Activated naive CD8-positive, alpha-beta T cell treated with anti-CD3 and anti-CD28 coated beads for 36 hours (primary cell): ENCODE measurements around the gene CTH. TPM values are rescaled to one million over a fixed set of nuclear protein-coding genes. Genes with fewer than 3 reads are reported as not detected.
"Not testable (repeated sequence)": the region's sequence is repeated elsewhere in the genome, so short reads cannot be mapped to it uniquely, and the experiment has no call there.

ENCODE experiments used
- DNase-seq: peaks from one replicate; pipeline ENCODE4 v3.0.0; 2021
- H3K27ac Mint-ChIP-seq: one replicate; pipeline ENCODE4 v1.8.0; 2022; ENCODE audit warnings: mild to moderate bottlenecking, moderate library complexity, mixed read lengths
- H3K27me3 Mint-ChIP-seq: one replicate; pipeline ENCODE4 v1.8.0; 2022; ENCODE audit warnings: mild to moderate bottlenecking, mixed read lengths
- H3K36me3 Mint-ChIP-seq: one replicate; pipeline ENCODE4 v1.8.0; 2021; ENCODE audit warnings: mild to moderate bottlenecking, mixed read lengths
- H3K4me1 Mint-ChIP-seq: one replicate; pipeline ENCODE4 v1.8.0; 2021; ENCODE audit warnings: mixed read lengths
- H3K4me3 Mint-ChIP-seq: one replicate; pipeline ENCODE4 v1.8.0; 2022; ENCODE audit warnings: mild to moderate bottlenecking, moderate library complexity, mixed read lengths
- H3K9me3 Mint-ChIP-seq: one replicate; pipeline ENCODE4 v1.8.0; 2022; ENCODE audit warnings: mixed read lengths
- total RNA-seq, 2 experiments: library from RNA; stranded (reverse); gene quantifications; one replicate each; pipeline ENCODE4 v1.2.3, GENCODE V29; 2021

The CTH gene
- total RNA-seq, 2 experiments from 2014 or later: 12.9 to 13.9 TPM

DNA sequence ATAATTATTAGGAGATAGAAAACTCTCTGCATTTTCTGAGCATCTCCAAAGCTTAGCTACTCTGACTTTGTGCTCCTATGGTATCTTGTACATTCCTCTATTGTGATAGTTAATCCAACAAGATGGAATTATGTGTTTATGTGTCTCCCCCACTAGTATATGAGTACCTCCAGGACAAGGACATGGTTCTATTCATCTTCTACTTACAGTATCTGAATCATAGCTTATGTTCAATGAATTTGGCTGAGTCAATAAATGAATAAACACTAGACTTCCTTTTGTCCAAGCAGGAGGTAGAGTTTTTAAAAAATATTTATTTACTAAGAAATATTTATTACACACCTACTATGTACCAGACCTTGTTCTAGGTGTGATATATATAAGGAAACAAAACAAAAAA, 18.4 kb upstream of the CTH start:
- Mint-ChIP-seq H3K9me3 (no peaks in the 10 kb centered on the region), H3K27ac (no peak overlapping the region), H3K36me3 (no peaks in the 10 kb centered on the region), H3K27me3 (peaks cover 15% of the 10 kb centered on the region), H3K4me3 (no peak overlapping the region), H3K4me1 (no peaks in the 10 kb centered on the region)
- no peak for DNase-seq

DNA sequence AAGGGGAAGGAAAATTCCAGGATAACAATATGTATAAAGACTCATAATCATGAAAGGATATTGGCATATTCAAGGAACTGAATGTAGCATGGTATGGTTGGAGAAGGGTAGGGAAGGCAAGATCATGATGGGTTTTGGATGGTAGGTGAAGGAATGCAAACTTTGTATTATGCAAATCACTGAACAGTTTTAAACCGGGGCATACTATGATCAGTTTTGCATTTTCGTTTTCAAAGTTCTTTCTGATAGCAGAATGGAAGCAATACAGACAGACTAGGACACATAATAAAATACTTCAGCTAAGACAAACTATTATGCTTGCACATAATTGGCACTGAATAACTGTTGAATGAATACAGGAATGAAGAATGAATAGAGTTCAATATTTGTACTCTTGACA, 14.5 kb upstream of the CTH start:
- Mint-ChIP-seq H3K9me3 (no peaks in the 10 kb centered on the region), H3K27ac (no peak overlapping the region), H3K36me3 (no peaks in the 10 kb centered on the region), H3K4me1 (no peaks in the 10 kb centered on the region), H3K27me3 (peaks cover 7% of the 10 kb centered on the region), H3K4me3 (no peak overlapping the region)
- no peak for DNase-seq

DNA sequence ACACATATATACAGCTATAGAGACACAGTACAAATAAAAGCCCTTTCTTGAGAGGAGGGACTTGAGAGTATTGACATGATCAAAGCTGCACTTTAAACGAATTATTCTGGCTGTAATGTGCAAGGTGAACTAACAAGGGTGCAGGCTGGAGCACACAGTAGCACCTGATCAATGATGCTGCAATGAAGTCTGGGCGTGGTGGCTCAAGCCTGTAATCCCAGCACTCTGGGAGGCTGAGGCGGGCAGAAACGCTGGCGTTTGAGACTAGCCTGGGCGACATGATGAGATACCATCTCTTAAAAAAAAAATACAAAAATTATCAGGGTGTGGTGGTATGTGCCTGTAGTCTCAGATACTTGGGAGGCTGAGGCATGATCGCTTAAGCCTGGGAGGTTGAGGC, 14.1 kb upstream of the CTH start:
- Mint-ChIP-seq H3K4me1 (no peaks in the 10 kb centered on the region), H3K36me3 (no peaks in the 10 kb centered on the region), H3K9me3 (no peaks in the 10 kb centered on the region), H3K27ac (no peak overlapping the region), H3K27me3 (peaks cover 7% of the 10 kb centered on the region), H3K4me3 (no peak overlapping the region)
- DNase-seq: no peak

DNA sequence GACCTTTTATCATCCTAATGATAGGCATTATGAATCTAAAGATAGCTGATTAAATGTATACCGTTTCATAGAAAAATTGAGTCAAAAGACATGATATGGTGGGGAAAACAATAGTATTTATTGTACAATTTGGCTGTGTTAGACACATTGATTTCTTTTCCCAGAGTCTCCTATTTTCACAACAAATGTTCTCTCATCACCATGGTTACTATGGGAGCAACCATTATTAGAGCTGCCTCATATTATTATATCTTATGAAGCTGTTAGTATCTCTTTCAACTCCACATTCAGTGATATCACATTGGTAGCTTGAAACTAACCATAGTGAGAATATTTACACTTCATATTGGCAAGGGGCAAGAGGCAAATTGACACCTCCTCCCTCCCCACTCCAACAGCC, 10.7 kb upstream of the CTH start:
- H3K4me3 Mint-ChIP-seq: no peak overlapping the region
- peaks cover 7% of the 10 kb centered on the region for H3K27me3 Mint-ChIP-seq
- H3K36me3 Mint-ChIP-seq: no peaks in the 10 kb centered on the region
- no peaks in the 10 kb centered on the region for H3K9me3 Mint-ChIP-seq
- no peak overlapping the region for H3K27ac Mint-ChIP-seq
- no peaks in the 10 kb centered on the region for H3K4me1 Mint-ChIP-seq
- no peak for DNase-seq

DNA sequence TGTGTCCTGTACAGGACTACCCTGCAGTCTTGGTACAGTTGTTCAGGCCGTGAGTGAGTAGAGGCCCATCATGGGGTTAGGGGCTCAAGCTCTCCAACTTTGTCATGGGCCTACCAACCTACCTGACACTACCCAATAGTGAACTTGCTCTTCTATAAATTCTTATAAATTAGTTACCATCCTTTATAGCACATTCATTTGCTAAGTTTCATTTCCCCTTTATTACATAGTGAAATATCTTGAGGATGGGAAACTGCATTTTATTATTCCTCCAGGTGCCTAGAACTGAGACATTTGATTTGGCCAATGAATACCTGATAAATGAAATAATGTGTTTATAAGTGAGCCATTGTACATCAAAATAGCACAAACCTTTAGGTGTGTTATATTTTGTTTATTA, 9.1 kb upstream of the CTH start:
- Mint-ChIP-seq H3K9me3 (no peaks in the 10 kb centered on the region), H3K4me1 (no peaks in the 10 kb centered on the region), H3K4me3 (no peak overlapping the region), H3K27me3 (peaks cover 15% of the 10 kb centered on the region), H3K36me3 (no peaks in the 10 kb centered on the region), H3K27ac (no peak overlapping the region)
- DNase-seq: no peak

DNA sequence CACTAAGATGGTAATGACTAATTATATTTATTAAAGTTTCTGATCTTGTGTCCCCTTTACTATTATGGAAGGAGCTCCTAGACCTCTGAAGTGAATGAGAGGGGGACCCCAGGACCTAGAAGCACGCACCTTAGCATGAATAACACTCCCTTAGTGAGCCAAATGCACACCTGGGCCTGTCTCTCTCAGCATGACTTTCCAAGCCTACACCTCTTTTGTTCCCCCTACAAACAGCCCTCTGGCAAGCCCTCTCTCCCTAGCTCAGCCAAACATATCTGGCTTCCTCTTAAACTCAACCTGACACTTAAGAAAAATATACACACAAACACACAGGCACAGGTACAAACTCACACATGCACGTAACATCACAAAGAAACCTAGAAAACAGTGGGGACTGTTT, 7.3 kb upstream of the CTH start:
- peaks cover 12% of the 10 kb centered on the region for H3K27me3 Mint-ChIP-seq
- no peak overlapping the region for H3K27ac Mint-ChIP-seq

DNA sequence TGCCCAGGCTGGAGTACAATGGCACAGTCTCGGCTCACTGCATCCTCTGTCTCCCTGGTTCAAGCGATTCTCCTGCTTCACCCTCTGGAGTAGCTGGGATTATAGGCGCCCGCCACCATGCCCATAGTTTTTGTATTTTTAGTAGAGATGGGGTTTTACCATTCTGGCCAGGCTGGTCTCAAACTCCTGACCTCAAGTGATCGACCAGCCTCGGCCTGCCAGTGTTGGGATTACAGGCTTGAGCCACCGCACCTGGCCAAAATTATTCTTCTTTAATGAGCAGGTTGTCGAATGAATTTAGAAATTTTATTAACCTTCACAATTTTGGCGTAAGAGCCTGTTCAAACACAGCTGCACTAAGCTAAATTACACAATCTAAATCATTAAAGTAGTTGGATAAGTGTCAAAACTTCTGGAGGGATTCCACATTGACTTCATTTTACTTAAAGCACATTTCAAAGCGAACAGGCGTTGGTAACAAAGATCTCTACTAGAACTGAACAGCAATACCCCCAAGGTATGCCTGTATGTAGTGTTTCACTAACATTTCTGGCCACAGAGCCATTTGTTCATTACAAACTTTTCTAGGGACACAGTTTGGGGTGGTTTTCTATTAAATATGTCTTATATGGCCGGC, 5.2 kb upstream of the CTH start:
- no peaks in the 10 kb centered on the region for H3K9me3 Mint-ChIP-seq
- H3K4me3 Mint-ChIP-seq: no peak overlapping the region

More for the DNA sequence above, 7.3 kb upstream of the CTH start:
- H3K9me3 Mint-ChIP-seq: no peaks in the 10 kb centered on the region
- no peak for DNase-seq
- H3K4me3 Mint-ChIP-seq: no peak overlapping the region
- H3K4me1 Mint-ChIP-seq: no peaks in the 10 kb centered on the region
- no peaks in the 10 kb centered on the region for H3K36me3 Mint-ChIP-seq

DNA sequence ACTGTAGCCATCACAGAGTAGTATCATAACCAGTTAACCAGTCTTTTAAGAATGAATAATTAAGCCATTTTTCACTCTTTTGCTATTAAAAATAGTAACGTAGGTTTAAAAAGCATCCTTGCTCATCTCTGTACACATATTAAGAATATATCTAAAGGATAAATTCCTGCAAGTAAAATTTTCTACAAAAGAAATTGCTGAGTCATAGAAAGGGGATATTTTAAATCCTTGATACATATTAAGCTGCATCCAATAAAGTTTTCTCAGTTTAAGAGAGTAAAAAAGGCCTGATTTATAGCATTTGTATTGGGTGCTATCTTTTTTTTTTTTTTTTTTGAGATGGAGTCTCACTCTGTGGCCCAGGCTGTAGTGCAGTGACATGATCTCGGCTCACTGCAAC, 1.9 kb upstream of the CTH start:
- no peaks in the 10 kb centered on the region for H3K9me3 Mint-ChIP-seq
- H3K4me3 Mint-ChIP-seq: no peak overlapping the region
- H3K27me3 Mint-ChIP-seq: peaks cover 8% of the 10 kb centered on the region
- peaks cover 18% of the 10 kb centered on the region for H3K4me1 Mint-ChIP-seq
- no peak overlapping the region for H3K27ac Mint-ChIP-seq
- no peak for DNase-seq
- no peaks in the 10 kb centered on the region for H3K36me3 Mint-ChIP-seq

More for the DNA sequence above, 5.2 kb upstream of the CTH start:
- Mint-ChIP-seq H3K36me3 (no peaks in the 10 kb centered on the region), H3K27me3 (peaks cover 8% of the 10 kb centered on the region), H3K27ac (no peak overlapping the region), H3K4me1 (peaks cover 7% of the 10 kb centered on the region)
- no peak for DNase-seq

DNA sequence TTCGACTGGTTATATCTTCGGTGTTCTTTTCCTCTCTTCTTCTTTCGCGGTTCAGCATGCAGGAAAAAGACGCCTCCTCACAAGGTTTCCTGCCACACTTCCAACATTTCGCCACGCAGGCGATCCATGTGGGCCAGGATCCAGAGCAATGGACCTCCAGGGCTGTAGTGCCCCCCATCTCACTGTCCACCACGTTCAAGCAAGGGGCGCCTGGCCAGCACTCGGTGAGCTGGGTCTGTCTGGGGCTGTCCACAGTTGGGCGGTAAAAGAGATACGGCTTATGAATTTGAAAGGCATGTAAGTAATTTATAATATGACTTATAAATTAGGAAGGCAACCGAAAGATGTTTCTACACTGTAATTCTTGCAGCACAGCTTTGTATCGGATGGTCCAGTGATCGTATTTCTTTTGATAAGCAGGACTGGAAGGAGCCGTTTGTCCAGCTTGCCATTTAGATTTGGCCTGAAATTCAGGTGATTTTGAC, 334 bp downstream of the CTH start:
- H3K27me3 Mint-ChIP-seq: peaks cover 4% of the 10 kb centered on the region
- no peaks in the 10 kb centered on the region for H3K36me3 Mint-ChIP-seq
- H3K27ac Mint-ChIP-seq: peak overlapping the region; percentile 81
- no peak for DNase-seq
- peaks cover 18% of the 10 kb centered on the region for H3K4me1 Mint-ChIP-seq
- H3K4me3 Mint-ChIP-seq: peak overlapping the region; percentile 89
- H3K9me3 Mint-ChIP-seq: no peaks in the 10 kb centered on the region

DNA sequence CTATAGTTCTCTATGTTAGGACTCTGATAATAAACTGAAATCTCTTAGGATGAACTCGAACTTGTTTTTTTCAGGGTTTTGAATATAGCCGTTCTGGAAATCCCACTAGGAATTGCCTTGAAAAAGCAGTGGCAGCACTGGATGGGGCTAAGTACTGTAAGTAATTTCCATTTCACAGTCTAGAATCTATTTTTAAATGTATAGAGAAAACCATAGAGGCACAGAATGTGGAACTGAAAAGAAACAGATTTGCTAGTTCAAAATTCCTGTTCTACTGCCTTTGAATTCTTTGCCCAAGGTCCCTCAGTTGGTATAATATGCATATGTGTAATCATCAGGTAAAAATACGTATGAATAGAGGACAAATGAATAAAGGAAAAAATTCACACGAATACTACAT, 4.8 kb downstream of the CTH start:
- Mint-ChIP-seq H3K4me1 (peaks cover 11% of the 10 kb centered on the region), H3K27me3 (no peaks in the 10 kb centered on the region), H3K9me3 (no peaks in the 10 kb centered on the region), H3K36me3 (peaks cover 6% of the 10 kb centered on the region), H3K4me3 (no peak overlapping the region), H3K27ac (no peak overlapping the region)
- no peak for DNase-seq

DNA sequence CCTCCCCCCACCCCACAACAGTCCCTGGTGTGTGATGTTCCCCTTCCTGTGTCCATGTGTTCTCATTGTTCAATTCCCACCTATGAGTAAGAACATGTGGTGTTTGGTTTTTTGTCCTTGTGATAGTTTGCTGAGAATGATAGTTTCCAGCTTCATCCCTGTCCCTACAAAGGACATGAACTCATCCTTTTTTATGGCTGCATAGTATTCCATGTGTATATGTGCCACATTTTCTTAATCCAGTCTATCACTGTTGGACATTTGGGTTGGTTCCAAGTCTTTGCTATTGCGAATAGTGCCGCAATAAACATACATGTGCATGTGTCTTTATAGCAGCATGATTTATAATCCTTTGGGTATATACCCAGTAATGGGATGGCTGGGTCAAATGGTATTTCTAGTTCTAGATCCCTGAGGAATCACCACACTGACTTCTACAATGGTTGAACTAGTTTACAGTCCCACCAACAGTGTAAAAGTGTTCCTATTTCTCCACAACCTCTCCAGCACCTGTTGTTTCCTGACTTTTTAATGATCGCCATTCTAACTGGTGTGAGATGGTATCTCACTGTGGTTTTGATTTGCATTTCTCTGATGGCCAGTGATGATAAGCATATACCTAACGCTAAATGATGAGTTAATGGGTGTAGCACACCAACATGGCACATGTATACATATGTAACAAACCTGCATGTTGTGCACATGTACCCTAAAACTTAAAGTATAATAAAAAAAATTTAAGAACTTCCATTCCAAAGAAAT, 8.1 kb downstream of the CTH start:
- not testable (repeated sequence) for DNase-seq, H3K4me3 Mint-ChIP-seq, H3K36me3 Mint-ChIP-seq, H3K9me3 Mint-ChIP-seq, H3K27ac Mint-ChIP-seq, H3K27me3 Mint-ChIP-seq, H3K4me1 Mint-ChIP-seq

DNA sequence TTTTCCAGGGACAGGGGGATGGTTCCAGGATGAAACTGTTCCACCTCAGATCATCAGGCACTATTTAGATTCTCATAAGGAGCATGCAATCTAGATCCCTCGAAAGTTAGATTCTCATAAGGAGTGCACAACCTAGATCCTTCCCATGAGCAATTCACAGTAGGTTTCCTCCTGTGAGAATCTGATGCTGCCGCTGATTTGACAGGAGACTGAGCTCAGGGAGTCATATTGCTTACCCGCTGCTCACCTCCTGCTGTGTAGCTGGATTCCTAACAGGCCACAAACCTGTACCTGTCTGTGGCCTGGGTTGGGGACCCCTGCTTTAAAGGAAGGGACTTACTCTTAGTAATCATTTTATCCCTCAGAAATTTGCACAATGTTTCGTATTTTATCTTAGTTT, 9.3 kb downstream of the CTH start:
- peaks cover 2% of the 10 kb centered on the region for H3K4me1 Mint-ChIP-seq
- no peak for DNase-seq
- no peaks in the 10 kb centered on the region for H3K27me3 Mint-ChIP-seq
- H3K36me3 Mint-ChIP-seq: peaks cover 7% of the 10 kb centered on the region
- no peak overlapping the region for H3K27ac Mint-ChIP-seq
- H3K4me3 Mint-ChIP-seq: no peak overlapping the region
- H3K9me3 Mint-ChIP-seq: no peaks in the 10 kb centered on the region

DNA sequence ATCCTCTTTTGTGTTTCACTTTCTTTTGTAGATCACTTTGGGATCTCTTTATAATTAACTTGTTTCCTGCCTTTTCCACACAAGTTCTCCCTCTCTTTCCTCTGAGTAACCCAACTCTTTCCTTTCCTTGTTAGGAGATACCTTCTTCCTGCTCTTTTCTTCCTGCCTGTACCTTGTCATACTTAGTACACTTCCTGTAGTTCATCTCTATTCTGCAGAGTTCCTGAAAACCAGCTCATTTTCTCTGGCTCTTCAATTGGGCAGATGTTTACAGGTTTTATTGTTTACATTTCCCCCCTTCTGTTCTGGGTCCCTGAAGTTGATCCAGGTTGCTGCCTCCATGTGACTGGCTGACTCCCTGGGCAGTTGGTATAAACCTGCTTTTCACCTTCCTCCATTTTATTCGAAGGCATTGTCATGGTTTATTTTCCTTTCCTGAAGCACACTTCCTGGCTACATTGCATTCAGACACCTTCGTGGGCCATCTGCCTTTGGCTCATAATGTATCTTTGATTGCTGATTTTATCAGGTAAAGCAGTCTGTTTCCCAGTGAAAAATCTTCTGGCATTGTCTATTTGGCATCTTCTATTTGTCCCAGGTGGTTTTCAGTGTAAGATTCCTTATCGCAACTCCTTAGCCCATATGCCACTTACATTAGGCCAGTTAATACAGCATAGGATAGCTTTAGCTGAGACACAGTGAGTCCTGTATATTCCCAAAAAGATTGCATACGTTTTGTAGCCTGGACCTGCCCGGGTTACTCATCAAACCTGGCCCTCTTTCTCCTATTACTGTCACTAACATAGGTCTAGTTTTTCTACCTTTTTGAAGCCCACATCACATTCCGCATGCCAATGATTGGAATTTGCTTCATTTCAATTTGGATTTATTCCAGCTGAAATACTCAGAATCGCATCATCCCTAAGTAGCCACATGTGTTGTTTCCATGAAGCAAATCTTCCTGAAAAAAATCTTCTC, 15.4 kb downstream of the CTH start:
- Mint-ChIP-seq H3K4me3 (no peak overlapping the region), H3K4me1 (peaks cover 2% of the 10 kb centered on the region), H3K9me3 (no peaks in the 10 kb centered on the region), H3K36me3 (peaks cover 6% of the 10 kb centered on the region), H3K27ac (no peak overlapping the region), H3K27me3 (no peaks in the 10 kb centered on the region)
- no peak for DNase-seq

DNA sequence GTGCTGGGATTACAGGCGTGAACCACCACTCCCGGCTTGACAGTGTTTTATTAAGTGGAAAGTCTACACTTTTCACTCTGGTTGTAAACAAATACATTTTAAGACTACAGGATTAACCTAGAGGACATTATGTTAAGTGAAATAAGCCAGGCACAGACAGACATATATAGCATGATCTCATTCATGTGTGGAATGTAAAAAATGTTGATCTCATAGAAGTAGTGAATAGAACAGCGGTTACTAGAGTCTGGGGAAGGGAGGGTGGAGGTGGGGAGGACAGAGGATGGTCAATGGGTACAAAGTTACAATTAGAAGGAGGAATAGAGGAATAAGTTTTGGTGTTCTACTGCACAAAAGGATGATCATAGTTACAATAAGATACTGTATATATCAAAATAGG, 16.9 kb downstream of the CTH start:
- Mint-ChIP-seq H3K27ac (no peak overlapping the region), H3K27me3 (no peaks in the 10 kb centered on the region), H3K9me3 (no peaks in the 10 kb centered on the region), H3K4me1 (peaks cover 2% of the 10 kb centered on the region), H3K36me3 (peaks cover 12% of the 10 kb centered on the region), H3K4me3 (no peak overlapping the region)
- DNase-seq: no peak

DNA sequence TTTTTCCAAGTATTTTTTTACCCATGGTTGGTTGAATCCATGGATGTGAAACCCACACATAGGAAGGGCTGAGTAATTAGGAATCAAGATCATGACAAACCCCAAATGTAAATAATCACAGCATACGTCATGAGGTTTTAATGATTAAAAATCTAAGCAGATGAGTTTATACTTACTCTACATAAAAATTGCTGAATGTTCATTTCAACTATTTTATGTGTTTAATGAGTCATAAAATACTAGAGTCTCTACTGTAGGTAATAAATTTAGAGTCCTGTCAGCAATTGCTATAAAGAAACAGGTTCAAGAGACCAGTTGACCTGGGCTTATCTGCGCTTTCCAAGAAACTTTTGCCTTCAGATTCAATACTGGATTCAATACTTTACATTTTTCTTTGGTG, 18.2 kb downstream of the CTH start:
- Mint-ChIP-seq H3K27me3 (no peaks in the 10 kb centered on the region), H3K27ac (no peak overlapping the region), H3K36me3 (peaks cover 12% of the 10 kb centered on the region), H3K4me1 (no peaks in the 10 kb centered on the region), H3K4me3 (no peak overlapping the region), H3K9me3 (no peaks in the 10 kb centered on the region)
- no peak for DNase-seq
